ENCODE results near the gene NCOA5. TPM values are rescaled to one million over a fixed set of nuclear protein-coding genes. Genes with fewer than 3 reads are reported as not detected.

NCOA5 gene
- total RNA-seq, 1 experiment from 2014 or later = 16.5 TPM

DNA sequence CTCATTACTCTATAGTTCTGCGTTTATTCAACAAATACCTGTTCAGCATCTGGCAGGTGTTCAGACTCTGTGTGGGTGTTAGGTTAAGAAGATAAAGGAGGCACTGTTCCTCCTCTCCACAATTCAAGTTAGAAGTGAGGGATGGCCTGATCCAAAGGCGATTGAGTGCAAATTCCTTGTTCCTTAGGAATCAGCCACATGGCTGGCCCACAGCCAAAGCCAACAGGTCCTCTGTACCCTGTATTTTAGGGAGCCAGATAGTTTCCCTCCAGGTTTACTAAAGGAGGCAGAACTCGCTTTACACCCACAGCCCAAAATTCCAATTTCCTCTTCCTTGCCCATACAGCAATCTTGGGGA, 23.3 kb upstream of the NCOA5 start (continued):
- TF ChIP-seq JAZF1 (CRISPR knock-in tag; IDR thresholded peaks at IDR 0.05) (no peak), ZNF219 (CRISPR knock-in tag; IDR thresholded peaks at IDR 0.05; ENCODE audit: borderline replicate concordance) (no peak), FOXJ3 (CRISPR knock-in tag; IDR thresholded peaks at IDR 0.05; ENCODE audit: borderline replicate concordance) (no peak), EMX1 (CRISPR knock-in tag; IDR thresholded peaks at IDR 0.05) (no peak), RELA (CRISPR knock-in tag; IDR thresholded peaks at IDR 0.05; ENCODE audit: borderline replicate concordance) (no peak), ZNF416 (CRISPR knock-in tag; IDR thresholded peaks at IDR 0.05) (no peak)
- TF ChIP-seq, protein P1, sequence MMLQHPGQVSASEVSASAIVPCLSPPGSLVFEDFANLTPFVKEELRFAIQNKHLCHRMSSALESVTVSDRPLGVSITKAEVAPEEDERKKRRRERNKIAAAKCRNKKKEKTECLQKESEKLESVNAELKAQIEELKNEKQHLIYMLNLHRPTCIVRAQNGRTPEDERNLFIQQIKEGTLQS (CRISPR knock-in tag; conservative IDR thresholded peaks at IDR 0.05) = no peak
- TF ChIP-seq, protein P2, sequence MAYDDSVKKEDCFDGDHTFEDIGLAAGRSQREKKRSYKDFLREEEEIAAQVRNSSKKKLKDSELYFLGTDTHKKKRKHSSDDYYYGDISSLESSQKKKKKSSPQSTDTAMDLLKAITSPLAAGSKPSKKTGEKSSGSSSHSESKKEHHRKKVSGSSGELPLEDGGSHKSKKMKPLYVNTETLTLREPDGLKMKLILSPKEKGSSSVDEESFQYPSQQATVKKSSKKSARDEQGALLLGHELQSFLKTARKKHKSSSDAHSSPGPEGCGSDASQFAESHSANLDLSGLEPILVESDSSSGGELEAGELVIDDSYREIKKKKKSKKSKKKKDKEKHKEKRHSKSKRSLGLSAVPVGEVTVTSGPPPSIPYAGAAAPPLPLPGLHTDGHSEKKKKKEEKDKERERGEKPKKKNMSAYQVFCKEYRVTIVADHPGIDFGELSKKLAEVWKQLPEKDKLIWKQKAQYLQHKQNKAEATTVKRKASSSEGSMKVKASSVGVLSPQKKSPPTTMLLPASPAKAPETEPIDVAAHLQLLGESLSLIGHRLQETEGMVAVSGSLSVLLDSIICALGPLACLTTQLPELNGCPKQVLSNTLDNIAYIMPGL (CRISPR knock-in tag; IDR thresholded peaks at IDR 0.05) = no peak
- TF ChIP-seq, protein P3, sequence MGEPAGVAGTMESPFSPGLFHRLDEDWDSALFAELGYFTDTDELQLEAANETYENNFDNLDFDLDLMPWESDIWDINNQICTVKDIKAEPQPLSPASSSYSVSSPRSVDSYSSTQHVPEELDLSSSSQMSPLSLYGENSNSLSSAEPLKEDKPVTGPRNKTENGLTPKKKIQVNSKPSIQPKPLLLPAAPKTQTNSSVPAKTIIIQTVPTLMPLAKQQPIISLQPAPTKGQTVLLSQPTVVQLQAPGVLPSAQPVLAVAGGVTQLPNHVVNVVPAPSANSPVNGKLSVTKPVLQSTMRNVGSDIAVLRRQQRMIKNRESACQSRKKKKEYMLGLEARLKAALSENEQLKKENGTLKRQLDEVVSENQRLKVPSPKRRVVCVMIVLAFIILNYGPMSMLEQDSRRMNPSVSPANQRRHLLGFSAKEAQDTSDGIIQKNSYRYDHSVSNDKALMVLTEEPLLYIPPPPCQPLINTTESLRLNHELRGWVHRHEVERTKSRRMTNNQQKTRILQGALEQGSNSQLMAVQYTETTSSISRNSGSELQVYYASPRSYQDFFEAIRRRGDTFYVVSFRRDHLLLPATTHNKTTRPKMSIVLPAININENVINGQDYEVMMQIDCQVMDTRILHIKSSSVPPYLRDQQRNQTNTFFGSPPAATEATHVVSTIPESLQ (CRISPR knock-in tag; IDR thresholded peaks at IDR 0.05) = no peak
- TF ChIP-seq, protein P4, sequence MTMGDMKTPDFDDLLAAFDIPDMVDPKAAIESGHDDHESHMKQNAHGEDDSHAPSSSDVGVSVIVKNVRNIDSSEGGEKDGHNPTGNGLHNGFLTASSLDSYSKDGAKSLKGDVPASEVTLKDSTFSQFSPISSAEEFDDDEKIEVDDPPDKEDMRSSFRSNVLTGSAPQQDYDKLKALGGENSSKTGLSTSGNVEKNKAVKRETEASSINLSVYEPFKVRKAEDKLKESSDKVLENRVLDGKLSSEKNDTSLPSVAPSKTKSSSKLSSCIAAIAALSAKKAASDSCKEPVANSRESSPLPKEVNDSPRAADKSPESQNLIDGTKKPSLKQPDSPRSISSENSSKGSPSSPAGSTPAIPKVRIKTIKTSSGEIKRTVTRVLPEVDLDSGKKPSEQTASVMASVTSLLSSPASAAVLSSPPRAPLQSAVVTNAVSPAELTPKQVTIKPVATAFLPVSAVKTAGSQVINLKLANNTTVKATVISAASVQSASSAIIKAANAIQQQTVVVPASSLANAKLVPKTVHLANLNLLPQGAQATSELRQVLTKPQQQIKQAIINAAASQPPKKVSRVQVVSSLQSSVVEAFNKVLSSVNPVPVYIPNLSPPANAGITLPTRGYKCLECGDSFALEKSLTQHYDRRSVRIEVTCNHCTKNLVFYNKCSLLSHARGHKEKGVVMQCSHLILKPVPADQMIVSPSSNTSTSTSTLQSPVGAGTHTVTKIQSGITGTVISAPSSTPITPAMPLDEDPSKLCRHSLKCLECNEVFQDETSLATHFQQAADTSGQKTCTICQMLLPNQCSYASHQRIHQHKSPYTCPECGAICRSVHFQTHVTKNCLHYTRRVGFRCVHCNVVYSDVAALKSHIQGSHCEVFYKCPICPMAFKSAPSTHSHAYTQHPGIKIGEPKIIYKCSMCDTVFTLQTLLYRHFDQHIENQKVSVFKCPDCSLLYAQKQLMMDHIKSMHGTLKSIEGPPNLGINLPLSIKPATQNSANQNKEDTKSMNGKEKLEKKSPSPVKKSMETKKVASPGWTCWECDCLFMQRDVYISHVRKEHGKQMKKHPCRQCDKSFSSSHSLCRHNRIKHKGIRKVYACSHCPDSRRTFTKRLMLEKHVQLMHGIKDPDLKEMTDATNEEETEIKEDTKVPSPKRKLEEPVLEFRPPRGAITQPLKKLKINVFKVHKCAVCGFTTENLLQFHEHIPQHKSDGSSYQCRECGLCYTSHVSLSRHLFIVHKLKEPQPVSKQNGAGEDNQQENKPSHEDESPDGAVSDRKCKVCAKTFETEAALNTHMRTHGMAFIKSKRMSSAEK (CRISPR knock-in tag; IDR thresholded peaks at IDR 0.05; ENCODE audit: borderline replicate concordance) = no peak

DNA sequence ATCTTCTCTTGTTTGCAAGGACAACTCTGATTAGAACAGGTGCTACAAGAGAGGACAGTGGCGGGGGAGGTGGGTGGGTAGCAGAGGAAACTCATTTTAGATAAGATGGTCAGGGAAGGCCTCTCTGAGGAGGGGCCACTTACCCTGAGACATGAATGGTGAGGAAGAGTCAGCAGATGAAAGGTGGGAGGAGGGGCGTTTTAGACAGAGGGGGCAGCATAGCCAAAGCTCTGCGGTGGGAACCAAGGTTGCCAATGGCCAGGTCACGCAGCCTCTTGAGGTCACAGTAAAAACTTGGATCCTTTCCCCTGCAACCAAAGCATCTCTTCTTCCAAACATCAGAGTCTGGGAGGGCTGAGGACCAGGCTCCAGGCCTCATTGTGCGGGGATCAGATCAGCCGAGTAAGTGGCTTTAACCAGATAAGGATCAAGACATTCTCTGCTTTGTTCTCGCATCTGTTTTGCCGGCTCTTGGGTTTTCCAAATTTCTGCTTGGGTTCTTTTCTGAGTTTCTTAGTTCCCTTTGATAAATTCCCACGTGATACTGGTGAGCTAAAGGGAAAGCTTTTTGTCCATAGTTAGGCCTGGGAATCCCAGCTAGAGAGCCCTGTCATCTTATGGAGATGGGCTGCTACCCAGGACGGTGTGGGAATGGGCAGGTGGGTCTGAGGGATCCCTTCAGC, 22.8 kb upstream of the NCOA5 start:
- no peak for DNase-seq (ENCODE audit: low spot score)
- Mint-ChIP-seq H3K36me3 (no peaks in the 10 kb centered on the region), H3K27me3 (ENCODE audit: low read depth) (peaks cover 62% of the 10 kb centered on the region), H3K4me3 (no peak overlapping the region), H3K9me3 (no peaks in the 10 kb centered on the region), H3K4me1 (no peaks in the 10 kb centered on the region), H3K27ac (no peak overlapping the region)
- ChIA-PET CTCF (interaction anchor here (1.4 kb wide), 1 partner anchor 99 kb away, joined by 4 read pairs; no protein-coding TSS in a partner anchor), POLR2A (no interaction called here)
- ATAC-seq = peak; percentile 56
- no peak for TF ChIP-seq NFATC4 (CRISPR knock-in tag; IDR thresholded peaks at IDR 0.05)
- no peak for TF ChIP-seq HMGA2 (CRISPR knock-in tag; IDR thresholded peaks at IDR 0.05)
- no peak for TF ChIP-seq TP53 (CRISPR knock-in tag; IDR thresholded peaks at IDR 0.05)
- TF ChIP-seq, protein P5, sequence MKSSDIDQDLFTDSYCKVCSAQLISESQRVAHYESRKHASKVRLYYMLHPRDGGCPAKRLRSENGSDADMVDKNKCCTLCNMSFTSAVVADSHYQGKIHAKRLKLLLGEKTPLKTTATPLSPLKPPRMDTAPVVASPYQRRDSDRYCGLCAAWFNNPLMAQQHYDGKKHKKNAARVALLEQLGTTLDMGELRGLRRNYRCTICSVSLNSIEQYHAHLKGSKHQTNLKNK (CRISPR knock-in tag; IDR thresholded peaks at IDR 0.05) = no peak
- TF ChIP-seq, protein P1 (CRISPR knock-in tag; conservative IDR thresholded peaks at IDR 0.05) = no peak
- no peak for TF ChIP-seq ZNF138 (CRISPR knock-in tag; conservative IDR thresholded peaks at IDR 0.05)
- TF ChIP-seq TEAD1 (CRISPR knock-in tag; IDR thresholded peaks at IDR 0.05) = no peak
- TF ChIP-seq TEAD4 (CRISPR knock-in tag; IDR thresholded peaks at IDR 0.05) = no peak
- TF ChIP-seq ZBTB21 (CRISPR knock-in tag; IDR thresholded peaks at IDR 0.05; ENCODE audit: borderline replicate concordance) = no peak
- TF ChIP-seq ZNF396 (CRISPR knock-in tag; IDR thresholded peaks at IDR 0.05; ENCODE audit: borderline replicate concordance) = no peak
- TF ChIP-seq, protein P6, sequence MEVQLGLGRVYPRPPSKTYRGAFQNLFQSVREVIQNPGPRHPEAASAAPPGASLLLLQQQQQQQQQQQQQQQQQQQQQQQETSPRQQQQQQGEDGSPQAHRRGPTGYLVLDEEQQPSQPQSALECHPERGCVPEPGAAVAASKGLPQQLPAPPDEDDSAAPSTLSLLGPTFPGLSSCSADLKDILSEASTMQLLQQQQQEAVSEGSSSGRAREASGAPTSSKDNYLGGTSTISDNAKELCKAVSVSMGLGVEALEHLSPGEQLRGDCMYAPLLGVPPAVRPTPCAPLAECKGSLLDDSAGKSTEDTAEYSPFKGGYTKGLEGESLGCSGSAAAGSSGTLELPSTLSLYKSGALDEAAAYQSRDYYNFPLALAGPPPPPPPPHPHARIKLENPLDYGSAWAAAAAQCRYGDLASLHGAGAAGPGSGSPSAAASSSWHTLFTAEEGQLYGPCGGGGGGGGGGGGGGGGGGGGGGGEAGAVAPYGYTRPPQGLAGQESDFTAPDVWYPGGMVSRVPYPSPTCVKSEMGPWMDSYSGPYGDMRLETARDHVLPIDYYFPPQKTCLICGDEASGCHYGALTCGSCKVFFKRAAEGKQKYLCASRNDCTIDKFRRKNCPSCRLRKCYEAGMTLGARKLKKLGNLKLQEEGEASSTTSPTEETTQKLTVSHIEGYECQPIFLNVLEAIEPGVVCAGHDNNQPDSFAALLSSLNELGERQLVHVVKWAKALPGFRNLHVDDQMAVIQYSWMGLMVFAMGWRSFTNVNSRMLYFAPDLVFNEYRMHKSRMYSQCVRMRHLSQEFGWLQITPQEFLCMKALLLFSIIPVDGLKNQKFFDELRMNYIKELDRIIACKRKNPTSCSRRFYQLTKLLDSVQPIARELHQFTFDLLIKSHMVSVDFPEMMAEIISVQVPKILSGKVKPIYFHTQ (CRISPR knock-in tag; IDR thresholded peaks at IDR 0.05) = no peak
- no peak for TF ChIP-seq NR2C2 (CRISPR knock-in tag; IDR thresholded peaks at IDR 0.05)
